ENCODE results near the gene ANKS1B.

DNA sequence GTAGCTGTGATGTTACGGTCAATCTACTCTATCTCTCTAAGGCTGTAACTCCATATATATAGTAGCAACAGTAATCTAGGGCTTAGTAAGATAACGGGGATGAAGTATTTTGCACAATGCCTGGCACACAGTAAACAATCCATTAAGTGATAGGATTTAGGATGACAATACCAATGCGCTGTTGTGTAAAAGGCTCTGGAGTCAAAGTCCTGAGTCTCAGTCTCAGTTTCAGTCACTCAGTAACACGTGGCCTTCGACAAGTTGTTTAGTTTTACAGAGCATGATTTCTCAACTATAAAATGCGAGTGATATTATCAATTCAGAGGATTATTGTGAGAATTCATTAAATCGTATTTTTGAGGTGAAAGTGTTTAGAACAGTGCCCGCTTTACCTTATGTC is 174.8 kb downstream of the ANKS1B start:
- TF ChIP-seq CTCF (IDR thresholded peaks at IDR 0.05) (no peak), POLR2A (IDR thresholded peaks at IDR 0.05) (no peak), POLR2AphosphoS5 (IDR thresholded peaks at IDR 0.05) (no peak)

Measured in suprapubic skin (tissue), 4 donors.